Measurements from ENCODE around the gene PHOSPHO2. TPM values are rescaled to one million over a fixed set of nuclear protein-coding genes. Genes with fewer than 3 reads are reported as not detected.

The PHOSPHO2 gene
- total and polyA plus RNA-seq, 4 donors, result 1.4 to 5.3 (median 3.6) TPM

- no peaks in the 10 kb centered on the region for H3K27me3 ChIP-seq (ENCODE audit: control insufficient read depth in 4 of 4, insufficient read depth in 4 of 4, low read length in 3 of 4)
- H3K9me3 ChIP-seq (ENCODE audit: control insufficient read depth in 4 of 4, low read length in 3 of 4), result no peaks in the 10 kb centered on the region
- 76% methylated on average over 1 of the region's 1 CpG for WGBS
- no peak overlapping the region for H3K4me3 ChIP-seq (ENCODE audit: low read depth in 1 of 3, low read length in 3 of 3)
- H3K27ac ChIP-seq (ENCODE audit: low read depth in 1 of 2, low read length in 2 of 2), result no peak overlapping the region
- H3K9ac ChIP-seq (ENCODE audit: low read depth in 1 of 2, low read length in 2 of 2), result no peak overlapping the region
- TF ChIP-seq, protein P1, sequence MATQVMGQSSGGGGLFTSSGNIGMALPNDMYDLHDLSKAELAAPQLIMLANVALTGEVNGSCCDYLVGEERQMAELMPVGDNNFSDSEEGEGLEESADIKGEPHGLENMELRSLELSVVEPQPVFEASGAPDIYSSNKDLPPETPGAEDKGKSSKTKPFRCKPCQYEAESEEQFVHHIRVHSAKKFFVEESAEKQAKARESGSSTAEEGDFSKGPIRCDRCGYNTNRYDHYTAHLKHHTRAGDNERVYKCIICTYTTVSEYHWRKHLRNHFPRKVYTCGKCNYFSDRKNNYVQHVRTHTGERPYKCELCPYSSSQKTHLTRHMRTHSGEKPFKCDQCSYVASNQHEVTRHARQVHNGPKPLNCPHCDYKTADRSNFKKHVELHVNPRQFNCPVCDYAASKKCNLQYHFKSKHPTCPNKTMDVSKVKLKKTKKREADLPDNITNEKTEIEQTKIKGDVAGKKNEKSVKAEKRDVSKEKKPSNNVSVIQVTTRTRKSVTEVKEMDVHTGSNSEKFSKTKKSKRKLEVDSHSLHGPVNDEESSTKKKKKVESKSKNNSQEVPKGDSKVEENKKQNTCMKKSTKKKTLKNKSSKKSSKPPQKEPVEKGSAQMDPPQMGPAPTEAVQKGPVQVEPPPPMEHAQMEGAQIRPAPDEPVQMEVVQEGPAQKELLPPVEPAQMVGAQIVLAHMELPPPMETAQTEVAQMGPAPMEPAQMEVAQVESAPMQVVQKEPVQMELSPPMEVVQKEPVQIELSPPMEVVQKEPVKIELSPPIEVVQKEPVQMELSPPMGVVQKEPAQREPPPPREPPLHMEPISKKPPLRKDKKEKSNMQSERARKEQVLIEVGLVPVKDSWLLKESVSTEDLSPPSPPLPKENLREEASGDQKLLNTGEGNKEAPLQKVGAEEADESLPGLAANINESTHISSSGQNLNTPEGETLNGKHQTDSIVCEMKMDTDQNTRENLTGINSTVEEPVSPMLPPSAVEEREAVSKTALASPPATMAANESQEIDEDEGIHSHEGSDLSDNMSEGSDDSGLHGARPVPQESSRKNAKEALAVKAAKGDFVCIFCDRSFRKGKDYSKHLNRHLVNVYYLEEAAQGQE (IDR thresholded peaks at IDR 0.05), result no peak
- TF ChIP-seq RAD21 (IDR thresholded peaks at IDR 0.05) (no peak), YY1 (IDR thresholded peaks at IDR 0.05) (no peak), RXRA (IDR thresholded peaks at IDR 0.05) (no peak), GABPA (IDR thresholded peaks at IDR 0.05 in 1 of 2, conservative IDR thresholded peaks at IDR 0.05 in 1 of 2) (no peak), SP1 (IDR thresholded peaks at IDR 0.05) (no peak), HNF4A (conservative IDR thresholded peaks at IDR 0.05) (no peak), FOXA1 (IDR thresholded peaks at IDR 0.05) (no peak), JUND (IDR thresholded peaks at IDR 0.05) (no peak), TAF1 (conservative IDR thresholded peaks at IDR 0.05) (no peak)
- TF ChIP-seq, protein P2, sequence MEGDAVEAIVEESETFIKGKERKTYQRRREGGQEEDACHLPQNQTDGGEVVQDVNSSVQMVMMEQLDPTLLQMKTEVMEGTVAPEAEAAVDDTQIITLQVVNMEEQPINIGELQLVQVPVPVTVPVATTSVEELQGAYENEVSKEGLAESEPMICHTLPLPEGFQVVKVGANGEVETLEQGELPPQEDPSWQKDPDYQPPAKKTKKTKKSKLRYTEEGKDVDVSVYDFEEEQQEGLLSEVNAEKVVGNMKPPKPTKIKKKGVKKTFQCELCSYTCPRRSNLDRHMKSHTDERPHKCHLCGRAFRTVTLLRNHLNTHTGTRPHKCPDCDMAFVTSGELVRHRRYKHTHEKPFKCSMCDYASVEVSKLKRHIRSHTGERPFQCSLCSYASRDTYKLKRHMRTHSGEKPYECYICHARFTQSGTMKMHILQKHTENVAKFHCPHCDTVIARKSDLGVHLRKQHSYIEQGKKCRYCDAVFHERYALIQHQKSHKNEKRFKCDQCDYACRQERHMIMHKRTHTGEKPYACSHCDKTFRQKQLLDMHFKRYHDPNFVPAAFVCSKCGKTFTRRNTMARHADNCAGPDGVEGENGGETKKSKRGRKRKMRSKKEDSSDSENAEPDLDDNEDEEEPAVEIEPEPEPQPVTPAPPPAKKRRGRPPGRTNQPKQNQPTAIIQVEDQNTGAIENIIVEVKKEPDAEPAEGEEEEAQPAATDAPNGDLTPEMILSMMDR (IDR thresholded peaks at IDR 0.05; ENCODE audit: low read depth, low read length, missing input control), result no peak
- TF ChIP-seq, protein P3, sequence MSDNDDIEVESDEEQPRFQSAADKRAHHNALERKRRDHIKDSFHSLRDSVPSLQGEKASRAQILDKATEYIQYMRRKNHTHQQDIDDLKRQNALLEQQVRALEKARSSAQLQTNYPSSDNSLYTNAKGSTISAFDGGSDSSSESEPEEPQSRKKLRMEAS (IDR thresholded peaks at IDR 0.05), result no peak
- peaks cover 4 to 18% (median 13%) of the 10 kb centered on the region in 4 donors for H3K4me1 ChIP-seq (ENCODE audit: control insufficient read depth in 4 of 4, insufficient read depth in 4 of 4, low read length in 3 of 4)
- no peak for DNase-seq (ENCODE audit: low spot score)
- no peaks in the 10 kb centered on the region for H3K36me3 ChIP-seq (ENCODE audit: control insufficient read depth in 4 of 4, insufficient read depth in 3 of 4, low read depth in 1 of 4, low read length in 3 of 4)
Observed at GRCh38 chr2:169690958-169691357, 3.3 kb upstream of the PHOSPHO2 start.

GRCh38 chr2:169692718-169693117 is 1.6 kb upstream of the PHOSPHO2 start:
- Histone ChIP-seq H3K4me3 (ENCODE audit: low read depth in 1 of 3, low read length in 3 of 3) (no peak overlapping the region), H3K27ac (ENCODE audit: low read depth in 1 of 2, low read length in 2 of 2) (no peak overlapping the region), H3K9me3 (ENCODE audit: control insufficient read depth in 4 of 4, low read length in 3 of 4) (no peaks in the 10 kb centered on the region), H3K9ac (ENCODE audit: low read depth in 1 of 2, low read length in 2 of 2) (no peak overlapping the region), H3K4me1 (ENCODE audit: control insufficient read depth in 4 of 4, insufficient read depth in 4 of 4, low read length in 3 of 4) (peaks cover 4 to 18% (median 13%) of the 10 kb centered on the region in 4 donors), H3K27me3 (ENCODE audit: control insufficient read depth in 4 of 4, insufficient read depth in 4 of 4, low read length in 3 of 4) (no peaks in the 10 kb centered on the region), H3K36me3 (ENCODE audit: control insufficient read depth in 4 of 4, insufficient read depth in 3 of 4, low read depth in 1 of 4, low read length in 3 of 4) (no peaks in the 10 kb centered on the region)
- TF ChIP-seq, protein P1 (IDR thresholded peaks at IDR 0.05), result no peak
- TF ChIP-seq YY1 (IDR thresholded peaks at IDR 0.05), result no peak
- no peak for TF ChIP-seq GABPA (IDR thresholded peaks at IDR 0.05 in 1 of 2, conservative IDR thresholded peaks at IDR 0.05 in 1 of 2)
- no peak for TF ChIP-seq EGR1 (IDR thresholded peaks at IDR 0.05; ENCODE audit: low read depth in 2 of 2)
- no peak for TF ChIP-seq RAD21 (IDR thresholded peaks at IDR 0.05)
- TF ChIP-seq FOXA2 (IDR thresholded peaks at IDR 0.05), result no peak
- TF ChIP-seq HNF4G (IDR thresholded peaks at IDR 0.05), result no peak
- TF ChIP-seq JUND (IDR thresholded peaks at IDR 0.05), result no peak
- no peak for TF ChIP-seq ZBTB33 (IDR thresholded peaks at IDR 0.05)
- TF ChIP-seq, protein P4, sequence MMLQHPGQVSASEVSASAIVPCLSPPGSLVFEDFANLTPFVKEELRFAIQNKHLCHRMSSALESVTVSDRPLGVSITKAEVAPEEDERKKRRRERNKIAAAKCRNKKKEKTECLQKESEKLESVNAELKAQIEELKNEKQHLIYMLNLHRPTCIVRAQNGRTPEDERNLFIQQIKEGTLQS (IDR thresholded peaks at IDR 0.05), result no peak
- no peak for TF ChIP-seq NR2F2 (IDR thresholded peaks at IDR 0.05)
- no peak for TF ChIP-seq FOXA1 (IDR thresholded peaks at IDR 0.05)
- TF ChIP-seq TAF1 (conservative IDR thresholded peaks at IDR 0.05), result no peak
- no peak for TF ChIP-seq HNF4A (conservative IDR thresholded peaks at IDR 0.05)
- TF ChIP-seq SP1 (IDR thresholded peaks at IDR 0.05), result no peak
- TF ChIP-seq RXRA (IDR thresholded peaks at IDR 0.05), result no peak
- TF ChIP-seq, protein P2 (IDR thresholded peaks at IDR 0.05; ENCODE audit: low read depth, low read length, missing input control), result no peak
- DNase-seq (ENCODE audit: low spot score), result no peak
- 43% methylated on average over 3 of the region's 3 CpGs for WGBS
